ENCODE results near the gene PDGFD. TPM values are rescaled to one million over a fixed set of nuclear protein-coding genes. Genes with fewer than 3 reads are reported as not detected.
A peak's percentile ranks its signal among the peaks of the same experiment; 100 is the strongest.

The PDGFD gene
- total RNA-seq, 1 donor from 2014 or later, result 2.2 TPM

DNA sequence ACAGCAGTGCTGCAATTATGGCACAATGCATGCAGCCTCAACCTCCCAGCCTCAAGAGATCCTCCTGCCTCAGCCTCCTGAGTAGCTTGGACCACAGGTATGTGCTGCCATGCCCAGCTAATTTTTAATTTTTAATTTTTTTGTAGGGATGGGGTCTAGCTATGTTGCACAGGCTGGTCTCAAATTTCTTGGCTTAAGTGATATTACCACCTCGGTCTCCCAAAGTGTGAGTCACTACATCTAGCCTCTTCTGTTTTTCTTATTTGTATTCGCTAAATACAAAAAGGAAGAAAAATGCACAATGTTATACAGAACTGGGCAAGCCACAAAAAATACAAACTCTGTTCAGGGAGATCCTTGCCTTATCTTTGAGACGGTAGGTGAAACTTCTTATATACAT lies 65.4 kb downstream of the PDGFD start:
- Mint-ChIP-seq H3K4me3 (ENCODE audit: unreplicated experiment) (no peak overlapping the region), H3K27me3 (ENCODE audit: unreplicated experiment) (no peaks in the 10 kb centered on the region), H3K4me1 (ENCODE audit: unreplicated experiment) (peaks cover 4% of the 10 kb centered on the region), H3K9me3 (ENCODE audit: unreplicated experiment) (no peaks in the 10 kb centered on the region), H3K36me3 (ENCODE audit: unreplicated experiment) (no peaks in the 10 kb centered on the region), H3K27ac (ENCODE audit: unreplicated experiment) (no peak overlapping the region)
- DNase-seq (ENCODE audit: extremely low spot score, unreplicated experiment), result no peak
- TF ChIP-seq, protein P1, sequence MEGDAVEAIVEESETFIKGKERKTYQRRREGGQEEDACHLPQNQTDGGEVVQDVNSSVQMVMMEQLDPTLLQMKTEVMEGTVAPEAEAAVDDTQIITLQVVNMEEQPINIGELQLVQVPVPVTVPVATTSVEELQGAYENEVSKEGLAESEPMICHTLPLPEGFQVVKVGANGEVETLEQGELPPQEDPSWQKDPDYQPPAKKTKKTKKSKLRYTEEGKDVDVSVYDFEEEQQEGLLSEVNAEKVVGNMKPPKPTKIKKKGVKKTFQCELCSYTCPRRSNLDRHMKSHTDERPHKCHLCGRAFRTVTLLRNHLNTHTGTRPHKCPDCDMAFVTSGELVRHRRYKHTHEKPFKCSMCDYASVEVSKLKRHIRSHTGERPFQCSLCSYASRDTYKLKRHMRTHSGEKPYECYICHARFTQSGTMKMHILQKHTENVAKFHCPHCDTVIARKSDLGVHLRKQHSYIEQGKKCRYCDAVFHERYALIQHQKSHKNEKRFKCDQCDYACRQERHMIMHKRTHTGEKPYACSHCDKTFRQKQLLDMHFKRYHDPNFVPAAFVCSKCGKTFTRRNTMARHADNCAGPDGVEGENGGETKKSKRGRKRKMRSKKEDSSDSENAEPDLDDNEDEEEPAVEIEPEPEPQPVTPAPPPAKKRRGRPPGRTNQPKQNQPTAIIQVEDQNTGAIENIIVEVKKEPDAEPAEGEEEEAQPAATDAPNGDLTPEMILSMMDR (IDR thresholded peaks at IDR 0.05), result no peak

DNA sequence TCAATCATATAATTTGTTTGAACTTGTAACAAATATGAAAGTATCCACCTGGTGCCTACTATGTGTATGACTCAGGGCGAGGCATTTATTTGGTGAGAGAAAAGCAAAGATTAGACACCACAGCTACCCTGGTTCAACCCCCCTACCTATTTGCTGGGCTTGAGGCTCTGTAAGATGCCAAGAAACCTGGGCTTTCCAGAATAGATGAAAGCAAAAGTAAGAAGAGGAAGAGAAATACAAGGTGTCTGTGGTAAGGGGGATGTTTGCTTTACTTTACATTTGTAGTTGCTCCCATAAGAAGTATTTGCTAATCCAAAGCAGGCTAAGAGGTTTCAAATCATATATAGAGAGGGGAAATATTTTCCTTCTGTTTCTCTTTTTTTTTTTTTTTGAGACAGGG lies 65.8 kb downstream of the PDGFD start:
- no peak overlapping the region for H3K27ac Mint-ChIP-seq (ENCODE audit: unreplicated experiment)
- H3K27me3 Mint-ChIP-seq (ENCODE audit: unreplicated experiment), result no peaks in the 10 kb centered on the region
- DNase-seq (ENCODE audit: extremely low spot score, unreplicated experiment), result no peak
- H3K36me3 Mint-ChIP-seq (ENCODE audit: unreplicated experiment), result no peaks in the 10 kb centered on the region
- peaks cover 4% of the 10 kb centered on the region for H3K4me1 Mint-ChIP-seq (ENCODE audit: unreplicated experiment)
- H3K9me3 Mint-ChIP-seq (ENCODE audit: unreplicated experiment), result no peaks in the 10 kb centered on the region
- TF ChIP-seq, protein P1 (IDR thresholded peaks at IDR 0.05), result no peak
- H3K4me3 Mint-ChIP-seq (ENCODE audit: unreplicated experiment), result no peak overlapping the region

DNA sequence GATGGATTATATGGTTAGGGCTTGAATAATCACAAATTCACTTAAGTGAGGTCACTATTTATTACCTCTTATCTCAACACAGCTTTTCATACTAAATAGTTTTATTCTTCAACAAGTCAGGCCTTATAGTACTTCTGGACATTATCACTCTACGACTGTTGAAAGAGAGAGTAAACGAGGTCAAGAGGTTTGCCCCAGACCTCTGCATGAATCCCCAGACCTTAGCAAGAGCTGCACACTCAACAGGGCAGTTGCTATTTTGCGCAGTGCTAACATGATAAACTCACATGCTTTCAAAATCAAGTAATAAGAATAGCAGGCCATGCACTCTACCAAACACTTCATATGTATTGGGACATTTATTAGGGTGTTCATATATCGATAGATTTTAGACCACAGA lies 67.0 kb downstream of the PDGFD start:
- Mint-ChIP-seq H3K4me1 (ENCODE audit: unreplicated experiment) (peaks cover 4% of the 10 kb centered on the region), H3K27me3 (ENCODE audit: unreplicated experiment) (no peaks in the 10 kb centered on the region), H3K36me3 (ENCODE audit: unreplicated experiment) (no peaks in the 10 kb centered on the region), H3K27ac (ENCODE audit: unreplicated experiment) (no peak overlapping the region), H3K9me3 (ENCODE audit: unreplicated experiment) (no peaks in the 10 kb centered on the region), H3K4me3 (ENCODE audit: unreplicated experiment) (no peak overlapping the region)
- TF ChIP-seq, protein P1 (IDR thresholded peaks at IDR 0.05), result no peak
- no peak for DNase-seq (ENCODE audit: extremely low spot score, unreplicated experiment)

DNA sequence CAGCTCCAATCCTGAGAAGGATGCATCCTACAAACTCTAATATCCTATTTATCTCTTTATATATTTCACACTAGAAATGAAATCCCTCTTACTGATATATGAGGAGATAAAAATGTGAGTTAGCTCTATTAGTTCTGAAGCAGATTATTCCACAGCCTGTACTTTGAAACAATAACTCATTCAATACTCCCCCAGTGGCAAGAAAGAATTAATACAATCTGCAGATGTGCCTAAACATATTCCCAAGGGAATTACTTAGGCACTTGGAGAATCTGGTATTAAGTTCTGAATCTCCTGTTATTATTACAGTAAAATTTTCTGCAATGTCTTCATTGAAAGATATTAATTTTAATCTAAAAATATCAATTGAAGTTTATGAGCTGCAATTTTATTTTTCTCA lies 68.2 kb downstream of the PDGFD start:
- TF ChIP-seq, protein P1 (IDR thresholded peaks at IDR 0.05), result peak; percentile 32
- no peak overlapping the region for H3K27ac Mint-ChIP-seq (ENCODE audit: unreplicated experiment)
- peaks cover 4% of the 10 kb centered on the region for H3K4me1 Mint-ChIP-seq (ENCODE audit: unreplicated experiment)
- no peak for DNase-seq (ENCODE audit: extremely low spot score, unreplicated experiment)
- H3K4me3 Mint-ChIP-seq (ENCODE audit: unreplicated experiment), result no peak overlapping the region
- H3K9me3 Mint-ChIP-seq (ENCODE audit: unreplicated experiment), result no peaks in the 10 kb centered on the region
- H3K36me3 Mint-ChIP-seq (ENCODE audit: unreplicated experiment), result no peaks in the 10 kb centered on the region
- H3K27me3 Mint-ChIP-seq (ENCODE audit: unreplicated experiment), result no peaks in the 10 kb centered on the region

DNA sequence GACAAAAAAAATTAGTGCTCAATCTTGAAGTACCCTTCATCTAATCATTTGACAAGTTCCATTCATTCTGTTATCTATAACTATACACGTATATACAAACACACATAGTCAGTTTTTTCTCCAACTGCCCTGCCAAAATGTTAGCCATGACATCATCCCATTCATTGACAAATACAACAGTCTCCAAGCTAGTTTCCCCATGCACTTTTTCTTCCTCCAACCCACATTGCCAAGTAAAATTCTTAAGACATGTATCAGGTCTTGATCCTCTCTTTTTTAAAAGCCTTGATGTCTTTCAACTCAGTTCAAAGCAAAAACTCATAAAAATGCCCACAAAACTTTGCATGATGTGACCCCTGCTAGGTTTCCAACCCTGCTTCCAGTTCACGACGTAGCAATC lies 69.4 kb downstream of the PDGFD start:
- peaks cover 4% of the 10 kb centered on the region for H3K4me1 Mint-ChIP-seq (ENCODE audit: unreplicated experiment)
- TF ChIP-seq, protein P1 (IDR thresholded peaks at IDR 0.05), result no peak
- H3K9me3 Mint-ChIP-seq (ENCODE audit: unreplicated experiment), result no peaks in the 10 kb centered on the region
- no peak overlapping the region for H3K4me3 Mint-ChIP-seq (ENCODE audit: unreplicated experiment)
- no peak overlapping the region for H3K27ac Mint-ChIP-seq (ENCODE audit: unreplicated experiment)
- no peaks in the 10 kb centered on the region for H3K27me3 Mint-ChIP-seq (ENCODE audit: unreplicated experiment)
- no peaks in the 10 kb centered on the region for H3K36me3 Mint-ChIP-seq (ENCODE audit: unreplicated experiment)
- DNase-seq (ENCODE audit: extremely low spot score, unreplicated experiment), result no peak

Data from osteocyte (in vitro differentiated cells).